Endothelial cell (in vitro differentiated cells): ENCODE results near the gene ZNF738. TPM values are rescaled to one million over a fixed set of nuclear protein-coding genes. Genes with fewer than 3 reads are reported as not detected.

Source experiments
- DNase-seq: peaks from one replicate; pipeline ENCODE4 v3.0.0; 2021; ENCODE audit warnings: low spot score
- H3K27ac Mint-ChIP-seq: one replicate; pipeline ENCODE4 v1.8.0; 2021; ENCODE audit warnings: mixed read lengths, inconsistent platforms; ENCODE audit not compliant: unreplicated experiment
- H3K27me3 Mint-ChIP-seq: one replicate; pipeline ENCODE4 v1.8.0; 2021; ENCODE audit warnings: mild to moderate bottlenecking, moderate library complexity, mixed read lengths, inconsistent platforms; ENCODE audit not compliant: unreplicated experiment
- H3K36me3 Mint-ChIP-seq: one replicate; pipeline ENCODE4 v1.8.0; 2021; ENCODE audit warnings: mild to moderate bottlenecking, low read depth, mixed read lengths, inconsistent platforms; ENCODE audit not compliant: unreplicated experiment
- H3K4me1 Mint-ChIP-seq: one replicate; pipeline ENCODE4 v1.8.0; 2021; ENCODE audit warnings: mild to moderate bottlenecking, mixed read lengths, inconsistent platforms; ENCODE audit not compliant: unreplicated experiment
- H3K4me3 Mint-ChIP-seq: one replicate; pipeline ENCODE4 v1.8.0; 2021; ENCODE audit warnings: mild to moderate bottlenecking, mixed read lengths, inconsistent platforms; ENCODE audit not compliant: unreplicated experiment
- H3K9me3 Mint-ChIP-seq: one replicate; pipeline ENCODE4 v1.8.0; 2021; ENCODE audit warnings: mixed read lengths, inconsistent platforms; ENCODE audit not compliant: unreplicated experiment
- total RNA-seq: library from RNA; stranded (reverse); fragmentation: NEBNext Ultra II Directional; extraction: Animal tissue kit (Norgen Biotek cat#: 25700); gene quantifications from one replicate; pipeline ENCODE4 v1.2.1, GENCODE V29; 2021; ENCODE audit not compliant: unreplicated experiment
- TF ChIP-seq, protein P1 (sequence below): fragments of 200-600 bp; sonication (generic); IDR thresholded peaks from one replicate; pipeline ENCODE4 v1.5.0; 2021; ENCODE audit warnings: antibody characterized with exemption; ENCODE audit not compliant: unreplicated experiment

ZNF738 gene
- total RNA-seq, 1 donor from 2014 or later: 24.0 TPM

DNA sequence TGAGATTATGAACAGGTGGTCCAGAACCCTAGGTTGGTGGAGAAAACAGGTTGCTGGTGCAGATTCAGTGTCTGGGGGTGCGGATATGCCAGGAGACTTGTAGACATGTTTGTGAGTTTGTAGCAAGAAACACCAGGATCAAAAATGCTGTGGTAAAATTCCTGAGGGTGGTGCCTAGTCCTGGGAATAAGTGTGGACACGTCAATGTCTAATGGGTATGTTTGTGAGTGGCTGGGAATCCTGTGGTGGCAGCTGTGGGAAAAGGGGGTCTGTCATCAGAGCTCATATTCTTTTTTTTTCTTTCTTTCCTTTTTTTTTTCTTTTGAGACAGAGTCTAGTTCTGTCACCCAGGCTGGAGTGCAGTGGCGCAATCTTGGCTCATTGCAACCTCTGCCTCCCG is 36.8 kb upstream of the ZNF738 start:
- no peaks in the 10 kb centered on the region for H3K9me3 Mint-ChIP-seq
- peaks cover 47% of the 10 kb centered on the region for H3K36me3 Mint-ChIP-seq
- TF ChIP-seq, protein P1, sequence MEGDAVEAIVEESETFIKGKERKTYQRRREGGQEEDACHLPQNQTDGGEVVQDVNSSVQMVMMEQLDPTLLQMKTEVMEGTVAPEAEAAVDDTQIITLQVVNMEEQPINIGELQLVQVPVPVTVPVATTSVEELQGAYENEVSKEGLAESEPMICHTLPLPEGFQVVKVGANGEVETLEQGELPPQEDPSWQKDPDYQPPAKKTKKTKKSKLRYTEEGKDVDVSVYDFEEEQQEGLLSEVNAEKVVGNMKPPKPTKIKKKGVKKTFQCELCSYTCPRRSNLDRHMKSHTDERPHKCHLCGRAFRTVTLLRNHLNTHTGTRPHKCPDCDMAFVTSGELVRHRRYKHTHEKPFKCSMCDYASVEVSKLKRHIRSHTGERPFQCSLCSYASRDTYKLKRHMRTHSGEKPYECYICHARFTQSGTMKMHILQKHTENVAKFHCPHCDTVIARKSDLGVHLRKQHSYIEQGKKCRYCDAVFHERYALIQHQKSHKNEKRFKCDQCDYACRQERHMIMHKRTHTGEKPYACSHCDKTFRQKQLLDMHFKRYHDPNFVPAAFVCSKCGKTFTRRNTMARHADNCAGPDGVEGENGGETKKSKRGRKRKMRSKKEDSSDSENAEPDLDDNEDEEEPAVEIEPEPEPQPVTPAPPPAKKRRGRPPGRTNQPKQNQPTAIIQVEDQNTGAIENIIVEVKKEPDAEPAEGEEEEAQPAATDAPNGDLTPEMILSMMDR: no peak
- H3K27me3 Mint-ChIP-seq: no peaks in the 10 kb centered on the region
- DNase-seq: no peak
- peaks cover 16% of the 10 kb centered on the region for H3K4me1 Mint-ChIP-seq
- H3K27ac Mint-ChIP-seq: peak overlapping the region; percentile 54
- peak overlapping the region; percentile 82 for H3K4me3 Mint-ChIP-seq

DNA sequence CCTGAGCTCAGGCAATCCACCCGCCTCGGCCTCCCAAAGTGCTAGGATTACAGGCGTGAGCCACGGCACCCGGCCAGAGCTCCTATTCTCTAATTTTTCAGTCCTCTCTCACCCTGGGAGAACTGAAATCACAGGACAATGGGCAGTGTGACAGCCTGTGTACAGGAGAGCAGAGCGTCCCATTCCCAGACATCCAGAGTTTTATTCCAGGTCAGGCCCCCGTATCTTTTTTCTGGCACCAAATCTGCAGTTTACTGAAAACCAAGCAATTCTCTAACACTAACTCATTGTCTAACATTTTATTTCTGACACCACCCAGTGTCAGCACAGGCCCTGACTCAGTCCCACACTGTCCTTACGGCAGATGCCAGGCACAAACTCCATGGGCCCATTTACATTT is 36.3 kb upstream of the ZNF738 start:
- no peak for DNase-seq
- H3K4me1 Mint-ChIP-seq: peaks cover 18% of the 10 kb centered on the region
- no peaks in the 10 kb centered on the region for H3K9me3 Mint-ChIP-seq
- no peak overlapping the region for H3K27ac Mint-ChIP-seq
- no peak overlapping the region for H3K4me3 Mint-ChIP-seq
- H3K27me3 Mint-ChIP-seq: no peaks in the 10 kb centered on the region
- TF ChIP-seq, protein P1: no peak
- peaks cover 45% of the 10 kb centered on the region for H3K36me3 Mint-ChIP-seq

DNA sequence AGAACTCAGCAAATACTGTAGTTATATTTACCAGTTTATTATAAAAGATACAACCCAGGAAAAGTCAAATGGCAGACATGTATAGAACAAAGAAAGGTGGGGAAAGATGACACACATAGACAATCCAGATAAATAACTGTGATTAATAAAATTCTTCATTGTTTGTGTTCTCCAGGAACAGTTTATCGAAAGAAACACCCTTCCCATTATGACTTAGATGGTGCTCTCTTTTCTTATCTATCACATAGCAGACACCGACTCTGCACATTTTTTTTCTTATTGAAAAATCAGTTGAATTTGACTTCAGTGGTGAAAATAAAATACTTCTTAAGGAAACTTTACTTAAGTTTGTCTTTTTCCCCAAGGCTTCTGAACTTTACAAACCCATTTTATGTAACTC is 35.8 kb upstream of the ZNF738 start:
- peaks cover 45% of the 10 kb centered on the region for H3K36me3 Mint-ChIP-seq
- H3K4me3 Mint-ChIP-seq: no peak overlapping the region
- peaks cover 22% of the 10 kb centered on the region for H3K4me1 Mint-ChIP-seq

DNA sequence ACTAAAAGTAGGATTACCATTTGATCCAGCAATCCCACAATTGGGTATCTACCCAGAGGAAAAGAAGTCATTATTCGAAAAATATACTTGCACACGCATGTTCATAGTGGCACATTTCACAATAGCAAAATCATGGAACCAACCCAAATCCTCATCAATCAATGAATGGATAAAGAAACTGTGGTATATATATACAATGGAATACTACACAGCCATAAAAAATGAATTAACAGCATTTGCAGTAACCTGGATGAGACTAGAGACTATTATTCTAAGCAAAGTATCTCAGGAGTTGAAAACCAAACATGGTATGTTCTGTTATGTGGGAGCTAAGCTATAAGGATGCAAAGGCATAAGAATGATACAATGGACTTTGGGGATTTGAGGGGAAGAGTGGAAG is 32.6 kb upstream of the ZNF738 start:
- Mint-ChIP-seq H3K4me3 (peak overlapping the region; percentile 47), H3K4me1 (peaks cover 22% of the 10 kb centered on the region), H3K9me3 (peaks cover 3% of the 10 kb centered on the region), H3K27me3 (peaks cover 2% of the 10 kb centered on the region), H3K36me3 (peaks cover 44% of the 10 kb centered on the region), H3K27ac (no peak overlapping the region)
- DNase-seq: no peak
- TF ChIP-seq, protein P1: no peak

More for the DNA sequence above, 35.8 kb upstream of the ZNF738 start:
- Mint-ChIP-seq H3K9me3 (no peaks in the 10 kb centered on the region), H3K27me3 (no peaks in the 10 kb centered on the region), H3K27ac (no peak overlapping the region)
- no peak for DNase-seq
- TF ChIP-seq, protein P1: no peak

DNA sequence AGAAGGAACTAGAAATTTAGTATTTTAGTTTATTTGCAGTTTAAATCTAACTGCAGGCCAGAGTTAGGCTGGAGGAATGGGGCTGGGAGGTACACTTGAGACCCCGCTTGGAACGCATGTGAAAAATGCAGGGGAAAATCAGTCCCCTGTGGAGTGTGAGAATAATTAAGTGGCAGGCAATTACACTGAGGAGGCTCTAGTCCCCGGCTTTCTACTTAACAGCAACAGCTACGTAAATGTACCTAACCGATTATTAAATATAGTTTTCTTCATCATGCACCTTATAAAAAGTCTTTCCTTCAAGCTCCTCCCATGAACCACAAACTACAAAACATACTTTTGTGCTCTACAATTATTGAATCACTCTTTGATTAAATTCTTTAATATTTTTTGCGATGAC is 30.4 kb upstream of the ZNF738 start:
- Mint-ChIP-seq H3K9me3 (peaks cover 3% of the 10 kb centered on the region), H3K27me3 (peaks cover 2% of the 10 kb centered on the region)
- DNase-seq: no peak

More for the DNA sequence above, 30.4 kb upstream of the ZNF738 start:
- Mint-ChIP-seq H3K4me1 (peaks cover 10% of the 10 kb centered on the region), H3K27ac (peak overlapping the region; percentile 100), H3K4me3 (peak overlapping the region; percentile 99), H3K36me3 (peaks cover 31% of the 10 kb centered on the region)
- TF ChIP-seq, protein P1: no peak
